ENCODE data around the gene DCAF11. TPM values are rescaled to one million over a fixed set of nuclear protein-coding genes. Genes with fewer than 3 reads are reported as not detected.

The DCAF11 gene
- total and polyA plus RNA-seq, 2 of the 13 experiments (the other 11 are each of a cell fraction or from before 2014, with no cell fraction given): 150 to 257 TPM

DNA sequence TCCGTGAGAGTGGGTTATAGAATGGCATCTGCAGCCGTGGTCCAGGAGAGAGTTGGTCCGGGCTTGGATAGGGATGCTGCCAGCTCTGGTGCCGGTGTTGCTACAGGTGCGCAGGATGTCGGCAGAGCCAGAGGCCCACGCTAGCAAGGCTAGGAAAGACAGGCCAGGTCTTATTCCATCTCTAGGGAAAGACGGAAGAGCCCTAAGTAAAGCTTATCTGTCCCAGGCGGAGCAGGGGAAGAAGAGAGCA is 20.9 kb downstream of the DCAF11 start (continued):
- TF ChIP-seq, protein P1, sequence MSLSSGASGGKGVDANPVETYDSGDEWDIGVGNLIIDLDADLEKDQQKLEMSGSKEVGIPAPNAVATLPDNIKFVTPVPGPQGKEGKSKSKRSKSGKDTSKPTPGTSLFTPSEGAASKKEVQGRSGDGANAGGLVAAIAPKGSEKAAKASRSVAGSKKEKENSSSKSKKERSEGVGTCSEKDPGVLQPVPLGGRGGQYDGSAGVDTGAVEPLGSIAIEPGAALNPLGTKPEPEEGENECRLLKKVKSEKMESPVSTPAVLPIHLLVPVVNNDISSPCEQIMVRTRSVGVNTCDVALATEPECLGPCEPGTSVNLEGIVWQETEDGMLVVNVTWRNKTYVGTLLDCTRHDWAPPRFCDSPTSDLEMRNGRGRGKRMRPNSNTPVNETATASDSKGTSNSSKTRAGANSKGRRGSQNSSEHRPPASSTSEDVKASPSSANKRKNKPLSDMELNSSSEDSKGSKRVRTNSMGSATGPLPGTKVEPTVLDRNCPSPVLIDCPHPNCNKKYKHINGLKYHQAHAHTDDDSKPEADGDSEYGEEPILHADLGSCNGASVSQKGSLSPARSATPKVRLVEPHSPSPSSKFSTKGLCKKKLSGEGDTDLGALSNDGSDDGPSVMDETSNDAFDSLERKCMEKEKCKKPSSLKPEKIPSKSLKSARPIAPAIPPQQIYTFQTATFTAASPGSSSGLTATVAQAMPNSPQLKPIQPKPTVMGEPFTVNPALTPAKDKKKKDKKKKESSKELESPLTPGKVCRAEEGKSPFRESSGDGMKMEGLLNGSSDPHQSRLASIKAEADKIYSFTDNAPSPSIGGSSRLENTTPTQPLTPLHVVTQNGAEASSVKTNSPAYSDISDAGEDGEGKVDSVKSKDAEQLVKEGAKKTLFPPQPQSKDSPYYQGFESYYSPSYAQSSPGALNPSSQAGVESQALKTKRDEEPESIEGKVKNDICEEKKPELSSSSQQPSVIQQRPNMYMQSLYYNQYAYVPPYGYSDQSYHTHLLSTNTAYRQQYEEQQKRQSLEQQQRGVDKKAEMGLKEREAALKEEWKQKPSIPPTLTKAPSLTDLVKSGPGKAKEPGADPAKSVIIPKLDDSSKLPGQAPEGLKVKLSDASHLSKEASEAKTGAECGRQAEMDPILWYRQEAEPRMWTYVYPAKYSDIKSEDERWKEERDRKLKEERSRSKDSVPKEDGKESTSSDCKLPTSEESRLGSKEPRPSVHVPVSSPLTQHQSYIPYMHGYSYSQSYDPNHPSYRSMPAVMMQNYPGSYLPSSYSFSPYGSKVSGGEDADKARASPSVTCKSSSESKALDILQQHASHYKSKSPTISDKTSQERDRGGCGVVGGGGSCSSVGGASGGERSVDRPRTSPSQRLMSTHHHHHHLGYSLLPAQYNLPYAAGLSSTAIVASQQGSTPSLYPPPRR (CRISPR knock-in tag; IDR thresholded peaks at IDR 0.05; ENCODE audit: borderline replicate concordance): no peak
- TF ChIP-seq USF2 (IDR thresholded peaks at IDR 0.05; ENCODE audit: low read depth, low read length): no peak
- TF ChIP-seq USF2 (CRISPR knock-in tag; IDR thresholded peaks at IDR 0.05; ENCODE audit: borderline replicate concordance): no peak
- TF ChIP-seq SATB2 (CRISPR knock-in tag; IDR thresholded peaks at IDR 0.05): no peak
- no peak; the same call in 1 of the 2 replicates for TF ChIP-seq ZNF660 (CRISPR knock-in tag; IDR thresholded peaks at IDR 0.05; ENCODE audit: borderline replicate concordance, low read depth)
- TF ChIP-seq RFX1 (IDR thresholded peaks at IDR 0.05): 0 out of 2 replicates have a peak, but pooled peaks have one; percentile 8
- no peak for TF ChIP-seq PATZ1 (CRISPR knock-in tag; IDR thresholded peaks at IDR 0.05)
- no peak for TF ChIP-seq ZNF431 (CRISPR knock-in tag; IDR thresholded peaks at IDR 0.05; ENCODE audit: borderline replicate concordance, low read depth)
- TF ChIP-seq SP140L (CRISPR knock-in tag; IDR thresholded peaks at IDR 0.05; ENCODE audit: borderline replicate concordance): no peak
- no peak for TF ChIP-seq RORA (CRISPR knock-in tag; IDR thresholded peaks at IDR 0.05)
- TF ChIP-seq ATF7 (IDR thresholded peaks at IDR 0.05): no peak
- peak; percentile 42; the same call in 1 of the 2 replicates for TF ChIP-seq ATF7 (CRISPR knock-in tag; IDR thresholded peaks at IDR 0.05)
- no peak for TF ChIP-seq ARNT2 (CRISPR knock-in tag; IDR thresholded peaks at IDR 0.05; ENCODE audit: low read depth)
- TF ChIP-seq MAFF (IDR thresholded peaks at IDR 0.05; ENCODE audit: low read depth, low read length): no peak
- no peak for TF ChIP-seq ZNF235 (CRISPR knock-in tag; IDR thresholded peaks at IDR 0.05; ENCODE audit: borderline replicate concordance)
- TF ChIP-seq AKAP8 (CRISPR knock-in tag; IDR thresholded peaks at IDR 0.05): no peak
- no peak for TF ChIP-seq RARA (CRISPR knock-in tag; IDR thresholded peaks at IDR 0.05)
- no peak; the same call in 1 of the 2 replicates for TF ChIP-seq ZNF292 (CRISPR knock-in tag; IDR thresholded peaks at IDR 0.05; ENCODE audit: borderline replicate concordance, low read depth)
- TF ChIP-seq CREB1 (IDR thresholded peaks at IDR 0.05): no peak
- no peak for TF ChIP-seq CREB1 (CRISPR knock-in tag; IDR thresholded peaks at IDR 0.05)
- no peak for TF ChIP-seq NR2F6 (IDR thresholded peaks at IDR 0.05)
- TF ChIP-seq NR2F6 (CRISPR knock-in tag; IDR thresholded peaks at IDR 0.05): no peak
- 0 out of 2 replicates have a peak, but pooled peaks have one; percentile 54 for TF ChIP-seq ZSCAN29 (CRISPR knock-in tag; conservative IDR thresholded peaks at IDR 0.05)
- no peak for TF ChIP-seq NFKB2 (CRISPR knock-in tag; IDR thresholded peaks at IDR 0.05; ENCODE audit: borderline replicate concordance)
- no peak for TF ChIP-seq POGZ (CRISPR knock-in tag; IDR thresholded peaks at IDR 0.05)
- peak; percentile 60; the same call in 1 of the 2 replicates for TF ChIP-seq JUN (CRISPR knock-in tag; IDR thresholded peaks at IDR 0.05)
